Fibroblast of skin of scalp (primary cell): Measurements from ENCODE around the gene FRMD4A.
A peak's percentile ranks its signal among the peaks of the same experiment; 100 is the strongest.

Source experiments
- DNase-seq: peaks from one replicate; pipeline ENCODE4 v3.0.0-alpha.2; 2013

The FRMD4A gene

DNA sequence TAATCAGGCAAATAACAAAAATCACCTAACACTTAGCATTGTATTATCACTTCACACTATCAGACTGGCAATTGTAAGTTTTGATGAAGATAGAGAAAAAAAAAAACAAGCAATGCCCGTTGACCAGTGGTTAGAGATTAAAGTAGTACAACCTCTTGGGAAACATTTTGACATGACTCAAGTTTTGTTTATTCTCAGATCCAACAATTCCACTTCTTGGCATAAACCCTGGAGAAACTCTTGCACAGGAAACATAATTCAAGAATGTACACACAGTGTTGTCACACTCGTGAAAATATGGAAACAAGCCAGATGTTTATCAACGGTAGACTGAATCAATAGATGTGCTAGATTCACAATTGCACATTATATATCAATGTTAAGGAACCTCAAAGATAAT, 37.2 kb downstream of the FRMD4A start:
- DNase-seq, result no peak

DNA sequence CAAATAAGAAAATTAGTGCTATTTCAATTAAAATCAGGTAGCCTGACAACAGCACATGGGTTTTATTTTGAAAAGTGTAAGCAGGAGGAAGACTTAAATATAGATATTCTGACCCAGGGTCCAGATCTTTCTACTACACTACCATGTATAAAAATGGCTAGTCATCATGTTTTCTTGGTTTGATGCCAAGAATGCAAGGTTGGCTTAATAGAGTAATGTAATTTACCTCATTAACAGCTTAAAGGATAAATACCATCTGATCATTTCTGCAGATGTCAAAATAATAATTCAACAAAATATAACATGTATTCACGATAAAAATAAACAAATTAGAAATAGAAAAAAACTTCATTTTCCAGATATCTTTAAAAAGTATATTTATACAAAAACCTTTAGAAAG, 39.4 kb downstream of the FRMD4A start:
- no peak for DNase-seq

DNA sequence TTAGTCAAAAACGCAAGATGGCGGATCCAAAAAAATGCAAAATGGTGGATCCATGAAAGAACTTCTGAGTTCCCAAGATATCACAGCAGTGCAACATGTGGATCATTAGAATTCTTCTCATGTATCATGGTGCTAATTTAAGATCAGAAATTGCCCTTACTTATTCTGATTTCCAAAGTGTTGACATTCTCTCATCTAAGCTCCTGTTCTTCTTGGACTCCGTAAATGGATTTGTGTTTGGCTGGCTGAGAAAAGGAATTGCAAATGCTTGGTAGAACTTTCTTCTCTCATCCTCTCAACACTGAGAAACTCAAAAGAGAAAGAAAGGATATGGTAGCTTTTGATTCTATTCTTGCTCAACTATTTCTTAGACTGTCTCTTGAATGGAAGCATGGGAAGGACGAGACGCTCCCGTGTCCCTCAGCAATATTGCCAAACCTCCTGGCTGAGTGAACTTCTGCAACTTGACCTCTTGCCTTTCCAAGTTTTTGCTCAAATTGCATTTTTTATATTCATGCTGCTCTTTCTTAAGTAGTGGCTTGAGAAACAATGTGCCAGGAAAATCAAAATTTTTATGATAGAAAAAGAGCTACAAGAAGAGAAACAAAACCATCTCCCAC, 44.7 kb downstream of the FRMD4A start:
- DNase-seq, result no peak

DNA sequence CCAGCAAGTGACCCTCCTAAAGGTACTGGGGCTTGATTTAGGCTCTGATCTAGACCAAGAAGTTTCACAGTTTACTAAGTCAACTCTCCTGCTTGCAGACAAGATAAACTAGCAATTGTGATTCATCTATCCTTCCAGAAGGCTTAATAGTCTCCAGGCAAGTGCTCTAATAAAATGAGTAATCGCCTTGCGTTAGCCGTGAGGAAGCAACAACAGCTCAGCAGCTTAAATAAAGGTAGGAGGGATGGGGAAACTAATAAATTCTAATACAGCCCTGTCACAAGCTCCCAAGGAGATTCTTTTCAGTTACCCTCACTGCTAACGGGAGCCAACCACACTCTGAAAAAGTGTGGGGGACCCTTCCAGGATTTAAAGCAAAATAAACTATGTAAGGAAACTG, 48.4 kb downstream of the FRMD4A start:
- no peak for DNase-seq

DNA sequence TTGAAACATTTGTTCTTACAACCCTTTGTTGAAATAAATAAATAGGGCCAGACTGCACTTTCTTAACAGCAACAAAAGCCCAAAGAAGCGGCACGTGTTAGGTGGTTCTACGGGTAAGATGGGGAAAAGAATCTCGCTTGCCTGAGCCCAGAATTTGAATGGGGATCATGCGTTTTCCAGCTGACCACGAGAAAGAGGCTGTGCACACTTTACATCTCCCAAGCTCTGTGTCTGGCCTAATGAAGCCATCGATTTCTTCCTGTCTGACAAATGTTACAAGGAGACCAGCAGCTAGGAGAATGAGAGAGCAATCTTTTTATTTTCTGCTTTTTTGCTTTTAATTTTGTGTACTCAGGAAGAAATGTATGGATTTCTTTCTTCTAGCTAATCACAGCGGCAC, 52.2 kb downstream of the FRMD4A start:
- no peak for DNase-seq

DNA sequence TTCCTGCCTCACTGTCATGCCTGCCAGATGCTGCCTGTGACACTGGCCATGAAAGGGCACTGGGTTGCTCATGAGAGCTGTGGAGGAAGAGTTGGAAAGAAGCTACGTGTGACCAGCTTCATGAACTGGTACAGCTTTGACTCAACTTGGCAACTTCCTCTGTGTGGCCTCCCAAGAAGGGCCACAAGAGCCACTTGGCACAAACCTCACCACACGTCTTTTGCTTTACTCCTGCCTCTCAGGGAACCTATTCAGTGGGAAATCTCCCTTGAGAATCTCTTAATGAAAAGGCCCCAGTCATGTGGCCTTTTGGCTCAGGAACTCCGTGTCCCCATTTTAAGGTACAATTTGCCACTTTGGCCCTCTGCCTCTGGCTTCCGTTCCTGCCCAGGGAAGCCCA, 54.5 kb downstream of the FRMD4A start:
- DNase-seq, result no peak

DNA sequence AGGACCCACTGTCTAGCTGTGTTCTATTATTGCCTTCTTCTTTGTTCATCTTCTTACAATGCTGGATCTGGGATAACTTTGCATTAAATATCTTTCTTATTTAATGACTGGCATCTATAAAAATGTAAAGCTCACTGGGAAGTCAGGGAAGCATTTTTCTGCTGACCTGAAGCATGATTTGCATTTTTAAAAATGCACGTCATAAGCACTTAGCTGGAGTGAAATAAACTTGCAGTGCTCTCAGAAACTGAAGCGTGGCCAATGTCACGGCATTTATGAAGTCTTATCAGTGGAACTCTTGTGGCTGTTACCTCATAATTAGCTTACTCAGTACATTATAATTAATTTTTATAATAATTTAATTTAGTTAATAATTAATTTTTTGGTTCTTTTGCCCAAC, 59.1 kb downstream of the FRMD4A start:
- DNase-seq, result peak; percentile 18

DNA sequence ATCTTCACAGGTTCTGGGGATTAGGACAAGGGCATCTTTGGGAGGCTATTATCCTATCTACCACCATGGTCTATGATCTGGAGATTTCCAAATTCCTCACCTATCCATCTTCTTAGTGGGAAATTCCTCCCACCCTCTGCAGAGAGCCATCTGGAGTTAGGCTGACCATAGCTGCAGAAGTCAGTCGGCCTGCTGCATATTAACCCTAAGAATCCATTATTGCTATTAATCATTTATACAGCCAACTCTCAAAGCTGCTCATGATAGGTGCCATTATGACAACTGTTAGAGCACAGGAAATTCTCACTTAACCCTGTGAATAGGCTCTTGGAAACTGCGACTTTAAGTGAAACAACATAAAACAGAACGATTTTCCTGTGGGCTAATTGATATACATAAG, 60.4 kb downstream of the FRMD4A start:
- no peak for DNase-seq

DNA sequence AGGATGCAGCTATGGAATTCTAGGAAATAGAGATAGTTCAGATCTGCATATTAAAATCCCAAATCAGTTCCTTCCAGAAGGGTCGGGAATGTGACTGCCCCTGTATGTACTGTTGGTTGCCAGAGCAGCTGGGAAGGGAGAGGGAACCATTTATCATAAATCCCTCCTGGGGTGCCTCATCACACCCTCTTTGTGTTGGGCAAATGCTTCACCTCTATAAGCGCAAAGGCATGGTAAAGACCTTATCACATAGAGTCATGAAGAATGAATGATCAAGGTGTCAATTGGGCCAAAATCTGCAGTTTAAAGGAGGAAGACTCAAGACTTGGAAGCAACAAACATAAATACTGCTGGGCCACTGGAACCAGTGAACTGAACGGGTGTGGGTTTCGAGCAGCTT, 65.0 kb downstream of the FRMD4A start:
- DNase-seq, result no peak

DNA sequence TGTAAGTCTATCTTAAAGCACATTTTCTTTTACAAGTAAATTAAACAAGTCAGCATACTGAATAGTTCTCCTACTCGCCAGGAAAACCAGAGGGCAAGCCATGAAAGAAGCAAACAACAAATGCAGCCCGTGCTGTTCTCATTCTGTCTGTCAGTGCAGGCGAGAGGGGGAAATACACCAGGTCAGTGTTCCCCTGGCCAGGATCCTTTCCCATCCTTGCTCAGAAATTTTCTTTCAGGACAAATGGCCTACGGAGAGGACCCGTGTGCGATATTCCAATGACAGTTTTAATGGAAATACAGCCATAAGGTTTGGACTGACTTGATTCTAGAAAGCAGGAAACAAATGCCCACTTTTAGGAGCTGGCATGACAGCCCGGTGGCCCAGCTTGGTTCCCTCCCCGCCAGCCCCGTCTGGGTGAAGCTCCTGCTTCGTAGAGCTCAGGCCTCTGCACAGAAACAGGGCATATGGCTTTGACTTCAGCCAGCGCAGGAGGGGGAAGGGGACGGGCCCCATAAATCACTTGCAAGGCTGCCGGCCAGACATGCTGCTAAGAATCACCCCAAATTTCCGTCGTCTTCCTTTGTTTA, 67.8 kb downstream of the FRMD4A start:
- no peak for DNase-seq

DNA sequence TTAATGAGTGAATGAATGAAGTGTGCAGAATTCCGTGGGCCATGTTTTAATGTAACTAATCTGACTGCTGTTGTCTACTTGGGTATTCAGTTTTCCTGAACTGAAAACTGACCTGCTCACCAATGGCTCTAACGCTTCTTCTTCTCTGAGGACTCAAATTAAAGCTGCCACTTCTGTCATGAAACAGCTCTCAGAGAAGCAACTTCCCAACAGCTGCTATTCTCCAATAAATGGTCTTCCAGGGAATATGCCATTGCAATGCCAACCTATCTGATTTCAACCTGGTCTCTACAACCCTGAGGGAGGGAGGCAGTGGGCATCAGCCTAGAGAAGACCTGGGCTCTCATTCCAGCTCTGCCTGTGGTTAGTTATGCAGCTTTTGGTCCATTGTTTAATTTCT, 69.4 kb downstream of the FRMD4A start:
- no peak for DNase-seq

DNA sequence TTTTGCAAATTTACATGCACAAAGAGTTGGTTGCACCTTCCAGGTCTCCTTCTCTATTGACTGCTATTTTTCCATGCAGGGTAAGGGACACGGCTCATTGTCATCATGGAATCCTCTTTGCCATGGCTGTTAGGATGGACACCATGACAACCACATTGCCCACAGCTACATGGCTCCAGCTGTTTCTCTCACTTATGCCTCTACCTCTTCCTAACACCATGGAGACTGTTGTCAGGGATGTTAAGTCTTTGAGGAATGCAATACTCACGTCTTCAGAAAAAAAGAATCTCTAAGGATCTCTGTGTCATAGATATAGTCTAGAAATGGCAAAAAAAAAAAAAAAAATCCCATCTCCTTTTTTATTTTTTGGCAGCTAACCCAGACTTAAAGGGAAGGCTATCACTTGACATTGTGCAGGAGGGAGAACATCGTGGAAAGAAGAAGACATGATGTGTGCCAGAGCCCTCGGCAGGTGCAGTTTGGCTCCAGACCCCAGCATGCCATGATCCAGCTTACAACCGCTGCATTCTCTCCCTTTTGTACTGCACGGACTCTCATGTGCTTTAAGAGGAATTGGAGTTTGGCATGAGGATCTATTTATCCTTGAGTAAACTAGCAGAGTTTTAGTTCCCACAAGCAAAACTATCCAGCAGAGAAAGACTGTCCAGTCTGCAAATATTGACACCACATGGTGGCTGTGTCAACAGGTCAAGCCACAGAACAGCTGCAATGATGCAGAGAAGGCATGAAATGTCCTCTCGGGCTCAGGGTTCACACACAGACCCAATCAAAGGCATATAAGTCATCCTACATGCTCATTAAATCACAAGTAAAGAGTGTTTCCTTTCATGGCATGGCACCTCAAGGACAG, 70.8 kb downstream of the FRMD4A start:
- peak; percentile 18 for DNase-seq

DNA sequence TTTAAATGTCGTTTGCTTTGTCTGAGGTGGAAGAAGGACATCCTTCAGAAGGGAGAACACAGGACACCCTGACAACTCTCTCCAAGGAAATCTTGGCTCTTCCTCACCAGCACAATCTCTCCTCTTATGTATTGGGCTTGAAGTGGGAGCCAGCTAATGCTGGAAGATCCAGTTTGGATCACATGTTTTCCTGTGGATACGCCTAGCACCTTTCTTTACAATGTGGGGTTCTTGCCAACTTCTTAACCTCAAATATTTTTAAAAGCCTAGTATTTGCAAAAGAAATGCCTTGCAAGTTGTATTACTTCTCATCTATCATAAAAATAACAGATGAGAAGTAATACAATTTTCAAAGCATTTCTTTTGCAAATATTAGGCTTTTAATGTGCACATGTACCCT, 76.4 kb downstream of the FRMD4A start:
- no peak for DNase-seq

DNA sequence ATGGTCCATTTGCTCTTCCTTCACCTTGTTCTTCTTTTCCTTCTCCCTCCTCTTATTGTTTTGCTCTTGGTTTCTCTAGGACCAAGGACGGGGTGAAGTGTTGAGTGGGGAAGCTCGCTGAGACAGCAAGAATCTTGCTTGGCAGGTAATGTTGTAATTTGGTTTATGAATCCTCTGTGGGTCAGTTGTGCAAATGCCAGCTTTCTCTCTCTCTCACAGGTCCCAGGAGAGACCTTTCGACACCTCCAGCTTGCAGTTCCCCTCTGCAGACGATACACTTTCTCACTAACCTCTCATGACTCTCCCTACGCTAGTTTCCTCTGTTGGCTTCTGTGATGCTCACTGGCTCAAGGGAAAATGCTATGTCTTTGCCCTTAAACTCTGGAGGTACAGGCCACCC, 77.0 kb downstream of the FRMD4A start:
- DNase-seq, result no peak

DNA sequence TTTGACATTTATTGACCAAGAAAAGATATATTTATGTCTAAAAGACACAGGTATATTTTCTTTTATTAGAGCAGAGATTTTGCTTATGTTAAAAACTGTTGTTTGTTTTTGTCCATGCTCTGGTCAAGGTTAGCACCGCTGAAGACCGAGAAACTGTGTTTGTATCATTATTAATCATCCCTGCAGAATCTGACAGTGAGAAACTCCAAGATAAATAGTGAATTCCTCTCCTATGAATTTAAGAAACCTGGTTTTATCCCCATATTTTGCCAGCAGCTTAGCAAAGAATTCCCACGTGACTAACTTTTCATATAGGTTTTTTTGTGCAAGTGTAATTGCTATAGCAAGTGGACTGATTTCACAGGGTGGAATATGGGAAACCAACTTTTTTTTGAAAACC, 77.6 kb downstream of the FRMD4A start:
- no peak for DNase-seq

DNA sequence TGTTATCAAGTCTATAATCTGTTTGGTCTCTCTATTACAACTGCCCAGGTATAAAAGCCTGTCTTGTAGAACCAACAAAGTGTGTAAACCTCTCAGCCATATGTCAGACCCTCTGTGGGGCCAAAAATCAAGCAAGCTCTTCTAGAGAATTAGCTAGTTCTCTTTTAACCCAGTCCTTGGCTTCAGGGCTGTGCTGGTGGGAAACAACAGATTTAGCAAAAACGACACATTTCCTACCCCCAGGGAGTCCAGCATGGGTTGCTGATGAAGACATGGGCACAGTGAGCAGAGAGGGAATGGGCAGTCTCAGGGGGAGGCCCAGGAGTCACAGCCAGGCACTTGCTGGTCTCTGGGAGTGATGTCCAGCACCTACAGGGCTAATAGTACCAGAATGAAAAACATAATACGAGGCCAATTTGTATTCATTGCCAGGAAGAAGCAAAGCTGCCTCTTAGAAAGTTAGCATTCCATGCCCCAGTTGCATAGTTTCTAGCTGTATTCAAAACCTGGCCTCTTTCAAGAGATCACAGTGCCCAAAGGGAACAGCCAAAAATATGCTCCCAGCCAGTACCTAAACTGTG, 80.1 kb downstream of the FRMD4A start:
- no peak for DNase-seq

DNA sequence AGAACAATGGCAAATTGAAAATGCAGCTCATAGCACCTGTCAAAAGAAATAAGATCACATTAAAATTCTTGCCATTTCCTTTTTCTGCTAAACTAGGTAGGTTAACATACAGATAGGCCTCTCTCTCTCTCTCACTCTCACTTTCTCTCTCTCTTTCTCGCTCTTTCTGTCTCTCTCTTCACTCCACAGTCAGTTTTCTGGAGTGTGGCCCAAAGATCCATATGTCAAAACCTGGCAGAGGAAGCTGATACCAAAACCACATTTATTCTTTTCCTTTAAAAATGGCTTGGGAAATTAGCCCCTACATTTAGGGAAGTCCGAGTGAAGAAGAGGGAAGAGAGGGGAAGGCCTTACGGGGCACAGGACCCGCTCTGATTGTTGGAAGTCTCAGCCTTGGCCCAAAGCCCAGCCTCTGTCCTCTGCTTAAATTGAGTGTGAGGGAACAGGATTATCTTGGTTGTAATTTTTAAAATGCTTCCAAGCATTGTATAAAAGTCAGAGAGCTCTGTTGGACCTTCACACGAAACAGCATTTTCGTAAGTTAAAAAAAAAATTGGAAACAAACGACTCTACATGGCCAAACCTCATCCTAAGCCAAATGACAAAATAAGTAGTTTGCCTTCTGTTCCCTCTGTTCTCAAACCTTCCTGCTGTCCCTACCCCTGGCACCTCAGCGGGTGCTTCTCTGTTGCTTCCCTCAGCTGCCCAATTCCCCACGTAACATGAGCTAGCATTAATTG, 83.2 kb downstream of the FRMD4A start:
- DNase-seq, result no peak

DNA sequence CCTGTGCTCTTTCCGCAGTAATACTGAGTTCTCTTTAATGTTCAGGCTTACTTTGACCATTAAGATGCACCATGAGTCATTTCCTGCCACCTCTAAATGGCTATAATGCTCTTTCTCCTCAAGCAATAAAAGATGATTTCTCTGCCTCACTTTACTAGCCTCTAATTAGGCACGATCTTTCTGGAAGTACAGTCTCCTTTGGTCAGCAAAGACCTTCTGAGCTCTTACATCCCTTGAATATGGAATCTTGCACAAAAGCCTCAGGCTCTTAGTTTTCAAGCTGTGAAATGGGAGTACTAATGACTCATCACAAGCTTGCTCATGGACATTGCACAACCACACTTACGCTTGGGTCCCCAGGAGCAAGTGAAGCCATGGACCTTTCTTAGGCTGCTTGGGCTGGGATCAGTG, 85.9 kb downstream of the FRMD4A start:
- DNase-seq, result no peak

DNA sequence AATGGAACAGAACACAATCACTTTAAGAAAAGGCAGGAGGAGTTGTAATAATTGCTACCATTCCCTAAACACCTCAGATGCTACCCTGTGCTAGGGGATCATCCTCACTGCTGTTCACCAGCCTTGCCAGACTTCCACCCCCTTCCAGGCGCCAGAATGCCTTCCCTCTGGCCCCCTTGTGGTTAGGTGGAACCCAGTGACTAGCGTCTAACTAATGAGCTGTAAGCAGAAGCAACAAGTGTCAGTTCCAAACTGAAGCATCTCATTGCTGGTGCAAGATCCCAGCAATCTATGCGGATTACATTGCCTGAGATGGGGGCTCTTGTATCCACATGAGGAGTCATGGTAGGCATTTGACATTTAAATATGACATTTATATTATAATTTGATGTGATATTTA, 86.6 kb downstream of the FRMD4A start:
- DNase-seq, result no peak

DNA sequence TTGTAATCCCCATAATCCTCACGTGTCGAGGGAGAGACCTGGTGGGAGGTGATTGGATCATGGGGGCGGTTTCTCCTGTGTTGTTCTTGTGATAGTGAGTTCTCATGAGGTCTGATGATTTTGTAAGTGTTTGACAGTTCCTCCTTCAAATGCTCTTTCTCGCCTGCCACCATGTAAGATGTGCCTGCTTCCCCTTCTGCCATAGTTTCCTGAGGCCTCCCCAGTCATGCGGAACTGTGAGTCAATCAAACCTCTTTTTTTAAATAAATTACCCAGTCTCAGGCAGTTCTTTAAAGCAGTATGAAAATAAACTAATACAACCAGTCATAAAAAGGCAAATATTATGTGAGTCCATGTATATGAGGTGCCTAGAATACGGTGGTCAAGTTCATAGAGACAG, 87.5 kb downstream of the FRMD4A start:
- DNase-seq, result no peak

DNA sequence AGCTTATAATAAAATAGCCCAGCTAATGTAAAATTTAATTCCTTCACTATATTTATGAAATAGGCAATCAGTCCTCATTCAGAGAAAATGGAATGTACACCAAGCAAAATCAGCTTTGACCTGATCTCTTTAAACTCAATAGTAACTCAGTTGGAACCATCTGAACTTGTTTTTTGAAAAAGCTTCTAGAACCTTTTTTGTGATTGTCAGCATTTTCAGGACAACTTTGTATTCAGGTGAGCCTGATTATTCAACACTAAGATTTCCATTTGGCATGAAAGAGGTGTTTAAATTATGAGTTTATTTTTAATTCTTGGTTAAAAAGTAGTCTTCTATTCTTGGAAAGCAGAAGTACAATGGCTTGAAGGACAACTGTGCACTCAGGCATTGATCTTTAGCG, 89.5 kb downstream of the FRMD4A start:
- no peak for DNase-seq

DNA sequence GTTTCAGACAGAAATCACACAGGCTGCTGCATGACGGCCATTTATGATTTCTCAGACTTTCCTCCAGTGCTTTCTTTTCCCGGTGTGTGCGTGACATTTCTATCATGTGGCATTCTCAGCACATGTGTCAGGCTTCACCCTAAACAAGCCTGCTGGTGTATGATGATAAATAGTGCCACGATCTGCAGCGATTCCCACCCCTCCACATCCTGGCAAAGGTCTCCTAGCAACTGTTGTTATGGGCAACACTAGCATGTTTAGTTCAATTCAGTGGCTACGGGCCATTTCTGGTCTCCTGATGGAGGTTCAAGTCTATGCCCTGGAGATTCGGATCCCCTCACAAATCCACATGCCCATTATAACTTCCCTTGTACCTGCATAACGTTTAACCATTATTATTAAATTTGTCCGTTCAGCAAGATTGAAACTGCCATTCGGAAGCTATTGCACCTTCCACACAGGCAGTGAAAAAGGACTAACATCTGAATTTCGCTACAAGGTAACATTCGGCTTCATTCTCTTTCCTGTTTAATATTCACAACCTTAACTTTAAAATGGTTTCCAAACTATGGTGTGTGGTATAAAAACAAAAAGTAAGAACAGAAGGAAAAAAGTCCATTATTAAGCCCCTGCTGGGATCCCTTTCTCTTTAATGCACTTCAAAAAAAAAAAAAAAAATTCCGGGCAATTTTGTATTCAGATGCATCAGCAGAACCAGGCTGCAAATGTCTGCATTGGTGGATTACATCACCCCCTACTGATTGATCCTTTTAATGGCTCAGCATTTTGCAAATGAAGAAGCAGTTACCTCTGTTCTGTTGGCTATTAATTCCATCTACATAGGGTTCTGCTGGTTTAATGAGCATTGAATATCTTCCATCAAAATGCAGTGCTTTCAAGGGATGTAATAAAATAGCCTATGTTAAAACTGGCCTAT, 90.2 kb downstream of the FRMD4A start:
- DNase-seq, result no peak
